CD4-positive, alpha-beta T cell treated with Interleukin-12 subunit alpha and Interleukin-12 subunit beta, for 1 hour (primary cell): ENCODE data around the gene CYTH2.
A peak's percentile ranks its signal among the peaks of the same experiment; 100 is the strongest.

Experiments
- DNase-seq: peaks from one replicate; pipeline ENCODE4 v3.0.0-alpha.2; 2020

CYTH2 gene

GRCh38 chr19:48454150-48454730 is 14.9 kb upstream of the CYTH2 start:
- DNase-seq = no peak

- DNase-seq = no peak
Measured at GRCh38 chr19:48455171-48455907, 13.8 kb upstream of the CYTH2 start, which contains the start of gene KCNJ14. Gene KCNJ14, plus strand, starts transcription at chr19:48455574. Its CDS starts 6,151 bp downstream, at chr19:48461725.

GRCh38 chr19:48455908-48456562 is 13.1 kb upstream of the CYTH2 start:
- no peak for DNase-seq

- DNase-seq = no peak
Measured at GRCh38 chr19:48456864-48457263, 12.3 kb upstream of the CYTH2 start.

GRCh38 chr19:48458016-48458415 is 11.2 kb upstream of the CYTH2 start:
- DNase-seq = no peak

- DNase-seq = no peak
Measured at GRCh38 chr19:48461651-48461981, 7.6 kb upstream of the CYTH2 start.

GRCh38 chr19:48461982-48462655 is 7.0 kb upstream of the CYTH2 start:
- no peak for DNase-seq

GRCh38 chr19:48465215-48465614 is 4.0 kb upstream of the CYTH2 start:
- no peak for DNase-seq

GRCh38 chr19:48466561-48467325 is 2.4 kb upstream of the CYTH2 start:
- DNase-seq = no peak

- peak; percentile 100 for DNase-seq
Measured at GRCh38 chr19:48468772-48469288, 339 bp upstream of the CYTH2 start.

GRCh38 chr19:48469934-48470680 is 938 bp downstream of the CYTH2 start:
- DNase-seq = no peak

- no peak for DNase-seq
Measured at GRCh38 chr19:48470856-48471255, 1.7 kb downstream of the CYTH2 start.

- no peak for DNase-seq
Measured at GRCh38 chr19:48471836-48472235, 2.7 kb downstream of the CYTH2 start.

GRCh38 chr19:48473161-48473966 is 4.2 kb downstream of the CYTH2 start:
- no peak for DNase-seq

- no peak for DNase-seq
Measured at GRCh38 chr19:48474084-48474592, 5.0 kb downstream of the CYTH2 start.

- no peak for DNase-seq
Measured at GRCh38 chr19:48475369-48476068, 6.3 kb downstream of the CYTH2 start.

- DNase-seq = no peak
Measured at GRCh38 chr19:48476176-48476575, 7.0 kb downstream of the CYTH2 start.

- DNase-seq = no peak
Measured at GRCh38 chr19:48477067-48477685, 8.0 kb downstream of the CYTH2 start.

GRCh38 chr19:48477698-48478338 is 8.6 kb downstream of the CYTH2 start:
- DNase-seq = no peak
